ENCODE results near the gene ALAS1. TPM values are rescaled to one million over a fixed set of nuclear protein-coding genes. Genes with fewer than 3 reads are reported as not detected.
A peak's percentile ranks its signal among the peaks of the same experiment; 100 is the strongest.
"Not testable (repeated sequence)": the region's sequence is repeated elsewhere in the genome, so short reads cannot be mapped to it uniquely, and the experiment has no call there.

Gene ALAS1
- polyA plus RNA-seq (2014; cell fraction: cytosol; rRNA removed) = 34.0 and 38.5 TPM in 2 replicates
- polyA plus RNA-seq (2014; cell fraction: nucleus; rRNA removed) = 22.1 and 24.5 TPM in 2 replicates

DNA sequence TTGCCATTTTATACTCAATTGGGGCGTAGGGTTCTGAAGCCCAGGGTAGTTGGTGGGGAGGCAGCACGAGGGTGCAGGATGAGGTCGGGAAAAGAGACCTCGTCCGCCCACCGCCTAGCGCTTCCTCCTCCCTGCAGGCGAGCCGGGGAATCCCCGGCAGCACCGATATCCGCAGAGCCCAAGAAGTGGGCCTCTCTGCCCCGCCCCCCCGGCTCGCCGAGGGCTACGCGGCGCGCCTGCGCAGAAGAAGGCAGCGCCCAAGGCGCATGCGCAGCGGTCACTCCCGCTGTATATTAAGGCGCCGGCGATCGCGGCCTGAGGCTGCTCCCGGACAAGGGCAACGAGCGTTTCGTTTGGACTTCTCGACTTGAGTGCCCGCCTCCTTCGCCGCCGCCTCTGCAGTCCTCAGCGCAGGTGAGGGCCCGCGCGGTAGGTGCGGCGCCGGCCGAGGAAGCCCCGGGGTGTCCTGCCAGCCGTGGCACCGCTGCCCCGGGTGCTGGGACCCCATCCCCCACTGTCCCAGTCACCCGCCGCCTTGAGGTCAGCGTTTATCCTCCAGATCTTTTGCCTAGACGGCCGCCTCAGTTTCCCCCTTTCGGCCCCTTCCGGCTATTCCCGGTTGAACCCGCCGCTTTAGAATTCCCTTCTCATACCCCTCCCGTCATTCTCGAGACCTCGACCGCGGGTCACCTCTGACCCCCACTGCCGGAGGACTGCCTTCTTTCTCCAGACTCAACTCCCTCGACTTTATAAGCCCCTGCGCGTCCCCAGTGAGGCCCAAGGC lies at the start of gene ALAS1:
Gene ALAS1 (plus strand): TSS at position 319 of the 784 bp plus-strand sequence. CDS start 1,082 bp downstream, outside the sequence.
- peak; percentile 88 for DNase-seq (ENCODE audit: low spot score)

DNA sequence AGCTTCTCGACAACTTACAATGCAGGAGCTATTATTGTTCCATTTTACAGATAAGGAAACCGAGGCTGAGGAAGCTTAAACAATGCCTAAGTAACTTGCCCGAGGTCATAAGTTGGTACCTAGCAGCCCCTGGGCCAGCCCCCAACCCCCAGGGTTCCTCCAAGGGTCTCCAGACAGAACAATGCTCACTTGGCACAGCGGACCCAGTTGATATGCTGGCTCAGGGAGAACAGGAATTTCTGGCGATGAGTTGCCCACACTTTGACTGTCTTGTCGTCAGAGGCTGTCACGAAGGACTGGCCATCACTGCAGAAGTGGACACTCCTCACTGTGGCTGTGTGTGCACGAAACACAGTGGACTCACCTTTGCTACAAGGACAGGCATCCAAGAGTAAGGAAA lies 48.9 kb upstream of the ALAS1 start:
- DNase-seq (ENCODE audit: low spot score) = no peak

DNA sequence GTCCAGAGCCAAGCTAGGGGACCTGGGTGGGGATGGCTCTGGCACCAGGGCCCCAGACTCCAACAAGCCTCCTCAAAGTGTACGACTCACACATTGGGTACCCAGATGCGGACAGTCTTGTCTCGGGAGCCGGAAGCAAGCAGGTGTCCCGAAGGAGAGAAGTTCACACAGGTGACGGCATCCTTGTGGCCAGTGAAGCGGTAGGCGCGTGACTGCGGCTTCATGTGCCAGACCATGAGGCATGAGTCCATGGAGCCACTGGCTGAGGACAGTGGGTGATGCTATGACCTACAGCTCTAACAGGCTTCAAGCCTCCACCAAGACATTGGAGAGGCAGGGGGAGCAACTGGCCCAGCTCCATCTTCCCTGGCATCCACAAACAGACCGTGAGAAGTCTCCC lies 48.2 kb upstream of the ALAS1 start:
- DNase-seq (ENCODE audit: low spot score) = no peak

DNA sequence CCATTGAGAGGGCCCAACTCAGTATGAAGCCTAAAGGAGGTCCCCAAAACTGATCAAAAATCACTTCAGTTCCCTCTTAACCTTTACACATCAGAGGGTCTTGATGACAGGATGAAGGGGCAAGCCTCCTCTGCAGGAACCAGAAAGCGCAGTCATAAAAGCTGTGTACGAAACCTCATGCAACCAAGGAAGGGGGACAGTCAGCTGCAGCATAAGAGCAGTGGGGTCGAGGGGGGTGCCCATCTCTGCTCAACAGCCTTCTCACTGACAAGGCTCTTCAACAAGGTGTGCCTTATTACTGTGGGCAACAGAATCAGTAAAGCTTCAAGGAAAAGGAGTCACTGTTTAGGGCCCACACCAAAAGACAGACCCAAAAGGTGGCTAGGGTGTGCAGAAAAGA lies 47.6 kb upstream of the ALAS1 start:
- no peak for DNase-seq (ENCODE audit: low spot score)

DNA sequence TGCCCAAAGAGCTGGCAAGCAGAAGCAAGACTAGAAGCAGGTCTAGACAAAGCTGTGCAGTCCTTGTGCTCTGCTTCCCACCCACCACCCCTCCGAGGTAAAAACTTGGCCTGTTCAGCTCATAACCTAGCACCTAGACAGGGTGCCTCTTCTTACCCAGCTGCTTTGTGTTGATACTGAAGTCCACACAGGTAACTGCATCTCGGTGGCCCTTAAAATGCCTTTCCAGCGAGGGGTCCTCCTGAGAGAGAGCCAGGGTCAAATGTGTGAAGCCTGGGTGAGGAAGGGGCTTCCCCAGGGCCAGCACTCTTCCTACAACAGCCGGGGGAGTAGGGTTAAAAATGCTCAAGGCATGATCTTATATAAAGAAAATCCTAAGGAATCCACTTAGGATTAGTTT lies 47.1 kb upstream of the ALAS1 start:
- DNase-seq (ENCODE audit: low spot score) = no peak

DNA sequence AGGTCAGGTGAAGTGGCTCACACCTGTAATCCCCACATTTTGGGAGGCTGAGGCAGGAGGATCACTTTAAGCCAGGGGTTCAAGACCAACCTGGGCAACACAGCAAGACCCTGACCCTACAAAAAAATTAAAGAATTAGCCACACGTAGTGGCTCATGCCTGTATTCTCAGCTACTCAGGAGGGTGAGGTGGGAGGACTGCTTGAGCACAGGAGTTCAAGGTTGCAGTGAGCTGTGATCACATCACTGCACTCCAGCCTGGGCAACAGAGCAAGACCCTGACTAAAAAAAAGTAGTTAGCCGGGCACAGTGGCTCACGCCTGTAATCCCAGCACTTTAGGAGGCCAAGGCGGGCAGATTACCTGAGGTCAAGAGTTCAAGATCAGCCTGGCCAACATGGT lies 46.0 kb upstream of the ALAS1 start:
- not testable (repeated sequence) for DNase-seq (ENCODE audit: low spot score)

DNA sequence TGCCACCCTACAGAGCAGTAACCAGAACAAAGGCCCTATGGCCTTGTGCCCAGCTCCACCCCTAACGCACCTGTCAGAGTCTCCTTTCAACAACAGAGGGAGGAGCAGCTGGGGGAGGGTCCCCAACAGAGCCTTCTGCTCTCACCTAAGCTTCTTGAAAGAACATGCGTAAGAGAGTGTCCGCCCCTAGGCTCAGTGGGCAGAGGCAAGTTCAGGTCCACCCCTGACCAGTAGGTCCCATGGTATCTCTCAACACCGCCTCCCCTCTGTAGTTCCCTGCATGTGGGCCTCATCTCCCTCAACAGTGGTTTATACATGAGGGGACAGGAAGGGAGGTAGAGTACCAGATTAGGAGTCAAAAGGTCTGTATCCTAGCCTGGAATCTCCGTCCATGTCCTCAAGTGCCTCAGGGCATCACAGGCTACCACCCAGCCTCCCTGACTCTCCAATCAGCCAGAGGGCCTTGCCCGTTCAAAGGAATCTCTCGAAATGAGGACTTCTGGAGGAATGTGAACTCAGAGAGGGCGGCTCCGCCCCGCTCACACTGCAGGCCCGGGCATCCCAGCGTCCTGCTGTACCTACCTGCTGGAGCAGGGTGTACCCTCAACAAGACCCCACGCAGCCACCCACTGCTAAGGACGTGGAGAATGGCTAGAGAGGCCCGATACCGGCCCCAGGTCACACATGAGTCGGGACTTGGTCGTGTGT lies 44.4 kb upstream of the ALAS1 start:
- DNase-seq (ENCODE audit: low spot score) = peak; percentile 26

DNA sequence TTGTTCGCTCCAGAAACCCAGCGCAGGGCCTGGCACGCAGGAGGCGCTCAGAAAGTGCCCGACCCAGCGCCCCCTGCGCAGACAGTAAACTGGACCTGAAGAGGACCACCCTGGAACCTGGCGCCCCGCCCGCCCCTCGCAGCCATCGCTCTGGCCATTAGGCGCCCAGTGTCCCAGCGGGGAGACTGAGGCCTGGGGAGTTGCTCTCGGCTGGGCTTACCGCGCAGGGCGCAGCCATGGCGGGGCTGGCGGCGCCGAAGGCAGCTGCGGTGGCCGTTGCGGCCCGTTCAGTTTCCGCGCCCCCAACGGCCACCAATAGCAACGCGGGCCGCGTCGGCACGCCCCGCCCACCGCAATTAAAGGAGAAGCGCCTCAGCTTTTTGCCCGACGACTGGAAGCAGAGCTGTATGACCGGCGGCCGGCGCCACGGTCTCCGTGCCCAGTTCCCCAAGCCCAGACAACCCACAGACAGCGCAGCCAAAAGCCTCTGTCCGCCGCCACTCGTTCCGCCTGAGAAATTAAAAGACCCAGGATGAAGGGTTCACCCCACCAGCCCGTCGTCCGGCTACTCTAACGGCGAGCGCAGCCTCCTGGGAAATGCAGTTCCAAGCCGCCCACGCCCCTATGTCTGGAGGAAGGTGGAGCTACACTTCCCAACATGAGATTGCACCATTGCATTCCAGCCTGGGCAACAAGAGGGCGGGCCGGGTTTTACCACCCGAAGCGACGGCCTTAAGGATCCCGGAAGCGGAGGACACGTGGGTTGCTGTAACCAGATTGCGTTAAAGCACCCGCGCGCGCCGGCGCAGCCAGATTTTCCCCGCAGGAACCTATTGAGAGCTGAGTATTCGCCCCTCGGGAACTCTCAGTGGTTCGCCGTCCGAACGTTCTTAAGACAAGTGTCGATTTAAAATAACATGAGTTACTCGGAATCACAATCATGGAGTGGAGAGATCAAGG lies 43.5 kb upstream of the ALAS1 start, which contains the start of gene POC1A:
Gene POC1A (minus strand): TSS at position 289 of the 960 bp plus-strand sequence. CDS start 51 bp downstream, at position 238.
- peak; percentile 97 for DNase-seq (ENCODE audit: low spot score)

DNA sequence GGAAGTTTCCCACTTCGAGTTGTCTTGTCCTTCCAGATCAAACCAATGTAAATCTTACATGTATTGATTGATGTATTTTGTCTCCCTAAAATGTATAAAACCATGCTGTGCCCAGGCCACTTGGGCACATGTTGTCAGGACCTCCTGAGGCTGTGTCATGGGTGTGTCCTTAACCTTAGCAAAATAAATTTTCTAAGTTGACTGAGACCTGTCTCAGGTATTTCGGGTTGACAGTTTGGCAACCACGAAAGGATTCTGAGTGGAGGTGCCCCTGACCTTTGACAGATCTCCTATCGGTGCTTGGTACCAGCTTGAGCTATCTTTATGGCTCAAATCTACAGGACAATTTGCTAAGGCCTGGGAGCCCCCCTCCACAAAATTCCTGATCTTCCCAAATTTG lies 42.0 kb upstream of the ALAS1 start:
- no peak for DNase-seq (ENCODE audit: low spot score)

DNA sequence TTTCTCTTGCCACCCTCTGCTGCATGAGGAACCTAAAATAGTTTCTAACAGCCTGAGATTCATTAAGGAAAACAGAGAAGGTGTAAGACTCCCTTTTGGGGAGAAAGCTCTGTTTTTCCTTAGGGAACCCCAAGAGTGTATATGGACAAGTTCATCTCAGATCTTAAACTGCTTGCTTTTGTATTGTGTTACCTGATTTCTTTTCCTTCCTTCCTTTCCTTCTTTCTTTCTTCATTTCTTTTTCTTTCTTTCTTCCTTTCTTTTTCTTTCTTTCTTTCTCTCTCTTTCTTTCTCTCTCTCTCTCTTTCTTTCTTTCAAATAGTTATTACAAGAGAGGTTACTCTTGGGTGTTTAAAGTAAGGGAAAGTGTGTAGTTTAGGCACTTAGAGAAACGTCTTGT lies 38.5 kb upstream of the ALAS1 start:
- DNase-seq (ENCODE audit: low spot score) = no peak

DNA sequence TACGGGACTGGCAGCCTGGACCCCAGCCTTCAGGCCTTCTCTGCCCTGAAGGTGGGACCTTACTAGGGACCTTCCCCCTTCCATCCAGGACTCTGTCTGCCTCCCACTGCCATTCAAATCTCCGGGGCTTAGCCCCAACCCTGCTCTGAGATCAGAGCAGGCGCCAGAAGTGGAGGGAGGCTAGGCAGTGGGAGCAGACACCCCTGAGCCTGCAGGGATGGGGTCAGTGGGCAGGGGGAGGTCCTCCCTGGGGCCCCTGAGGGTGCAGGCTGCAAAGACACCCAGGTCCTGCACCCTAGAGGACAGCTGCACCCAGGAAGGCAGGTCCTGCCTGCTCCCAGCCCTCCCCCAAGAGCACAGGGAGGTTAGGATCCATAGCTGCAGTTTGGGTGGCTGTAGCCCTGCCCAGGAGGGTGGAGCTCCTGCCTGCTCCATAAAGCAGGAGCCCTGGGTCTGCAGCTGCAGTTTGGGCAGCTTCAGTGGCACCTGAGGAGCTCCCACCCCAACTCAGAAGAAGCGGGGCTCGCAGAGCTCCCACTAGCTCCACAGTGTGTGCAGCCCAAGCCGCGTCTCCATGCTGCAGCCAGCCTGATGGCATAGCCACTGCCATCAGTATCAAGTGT lies 35.6 kb upstream of the ALAS1 start:
- DNase-seq (ENCODE audit: low spot score) = no peak

DNA sequence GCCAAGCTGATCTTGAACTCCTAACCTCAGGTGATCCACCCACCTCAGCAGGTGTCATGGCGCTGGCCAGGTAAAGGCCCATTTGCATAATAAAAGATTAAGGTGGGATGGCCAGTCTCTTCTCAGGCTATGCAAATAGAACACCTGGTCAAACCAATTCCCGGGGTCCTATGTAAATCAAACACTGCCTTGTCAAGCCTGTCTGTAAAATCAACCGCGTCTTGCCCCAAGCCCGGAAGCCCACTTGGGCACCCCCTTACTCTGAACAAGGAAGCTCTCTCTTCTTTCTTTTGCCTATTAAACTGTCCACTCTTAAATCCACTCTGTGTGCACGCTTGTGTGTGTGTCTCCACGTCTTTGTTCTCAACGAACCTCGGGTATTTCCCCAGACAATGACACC lies 30.7 kb upstream of the ALAS1 start:
- no peak for DNase-seq (ENCODE audit: low spot score)

DNA sequence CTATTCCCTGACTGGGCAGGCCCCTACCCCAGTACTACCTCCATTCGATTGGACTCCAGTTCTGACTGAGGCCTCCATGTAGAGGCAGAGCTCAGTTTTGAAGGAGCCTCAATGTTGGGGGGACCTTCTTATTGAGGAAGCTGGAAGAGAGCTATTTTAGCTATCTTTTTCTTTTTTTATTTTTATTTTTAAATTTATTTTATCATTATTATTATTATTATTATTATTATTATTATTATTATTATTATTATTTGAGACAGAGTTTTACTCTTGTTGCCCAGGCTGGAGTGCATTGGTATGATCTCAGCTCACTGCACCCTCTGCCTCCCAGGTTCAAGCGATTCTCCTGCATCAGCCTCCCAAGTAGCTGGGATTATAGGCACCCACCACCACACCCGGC lies 27.7 kb upstream of the ALAS1 start:
- DNase-seq (ENCODE audit: low spot score) = not testable (repeated sequence)

DNA sequence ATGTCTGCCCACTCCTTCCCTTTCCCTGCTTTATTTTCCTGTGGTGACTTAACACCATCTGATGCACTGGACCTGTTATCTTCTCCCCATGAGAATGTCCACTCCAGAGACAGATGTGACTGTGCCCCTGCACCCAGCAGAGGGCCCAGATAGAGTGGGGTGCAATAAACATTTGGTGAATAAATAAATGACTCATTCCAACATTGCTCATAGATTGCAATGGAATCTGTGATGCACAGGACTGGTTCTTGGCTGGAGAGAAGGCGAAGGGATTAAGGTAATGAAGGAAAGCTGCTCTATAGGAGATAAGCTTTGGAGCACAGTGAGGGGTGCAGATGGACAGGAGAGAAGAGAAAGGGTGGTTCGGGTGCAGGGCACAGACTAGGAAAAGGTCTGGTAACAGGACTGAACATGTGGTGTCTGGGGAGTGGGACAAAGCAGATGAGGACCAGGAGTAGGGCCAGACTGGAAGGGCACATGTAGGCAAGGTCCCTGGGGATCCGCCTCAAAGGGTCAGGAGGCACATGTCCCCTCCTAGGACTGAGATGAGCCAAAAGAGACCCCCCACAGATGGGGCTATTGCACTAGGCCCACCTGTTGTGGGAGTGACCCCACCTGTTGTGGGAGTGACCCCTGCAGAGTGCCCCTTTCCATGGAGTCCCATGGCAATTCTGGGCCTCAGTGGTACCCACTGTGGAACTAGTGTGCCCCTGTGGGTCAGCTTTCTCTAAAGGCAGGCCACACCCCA lies 26.3 kb upstream of the ALAS1 start:
- DNase-seq (ENCODE audit: low spot score) = no peak

DNA sequence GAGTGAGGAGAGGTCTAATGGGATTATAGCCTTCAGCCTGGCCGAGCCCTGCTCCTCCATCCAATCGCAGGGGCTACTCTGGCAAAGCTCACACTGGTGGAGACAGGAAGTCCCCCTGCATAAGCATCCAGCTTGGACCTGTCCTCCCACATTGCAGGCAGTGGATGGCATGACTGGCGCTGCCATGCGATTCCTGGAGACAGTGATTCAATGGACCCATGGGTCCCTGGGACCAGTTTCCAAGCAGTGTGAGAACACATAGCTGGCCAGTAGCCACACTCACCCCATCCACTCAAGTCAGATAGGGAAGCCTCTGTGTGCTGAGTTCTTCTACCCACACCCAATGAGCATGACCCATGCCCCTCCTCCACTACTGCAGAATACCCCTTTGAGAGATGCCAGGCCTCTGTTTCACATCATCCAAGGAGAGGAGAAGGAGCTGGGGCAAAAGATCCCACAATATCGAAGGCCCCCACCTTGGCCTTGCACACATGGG lies 25.6 kb upstream of the ALAS1 start:
- DNase-seq (ENCODE audit: low spot score) = no peak

DNA sequence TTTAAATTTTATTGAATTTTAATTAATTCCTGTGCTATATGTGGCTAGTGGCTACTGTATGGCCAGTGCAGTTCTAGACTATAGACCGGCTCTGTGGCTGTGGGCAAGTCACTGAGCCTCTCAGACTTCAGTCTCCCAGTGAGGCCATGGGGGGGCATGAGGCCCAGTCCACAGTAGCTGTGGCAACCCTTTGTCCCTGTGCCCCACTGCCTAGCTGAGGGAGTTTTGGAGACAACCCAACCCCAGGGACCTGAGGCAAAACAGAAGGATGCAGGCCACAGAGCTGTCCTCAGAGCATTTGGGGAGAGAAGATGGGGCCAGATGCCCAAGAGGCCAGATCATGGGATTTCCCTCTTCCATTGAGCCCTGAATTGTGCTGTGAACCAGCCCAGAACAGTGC lies 24.9 kb upstream of the ALAS1 start:
- DNase-seq (ENCODE audit: low spot score) = no peak

DNA sequence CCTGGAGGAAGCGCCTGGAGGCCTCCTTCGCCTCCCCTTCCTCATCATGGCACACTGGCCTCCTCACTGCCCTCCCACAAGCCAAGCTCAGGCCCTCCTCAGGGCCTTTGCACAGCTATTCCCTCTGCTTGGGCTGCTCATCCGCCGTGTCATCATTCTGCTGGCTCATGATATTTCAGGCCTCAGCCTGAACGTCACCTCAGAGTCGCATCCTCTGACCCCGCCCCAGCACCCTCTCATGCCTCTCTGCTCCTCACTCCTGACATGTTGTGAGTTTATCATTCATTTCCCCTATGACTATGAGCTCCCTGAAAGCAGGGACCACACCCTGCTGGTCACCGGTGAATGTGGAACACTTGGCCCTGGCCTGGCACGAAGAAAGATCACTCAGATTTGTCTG lies 23.1 kb upstream of the ALAS1 start:
- no peak for DNase-seq (ENCODE audit: low spot score)

DNA sequence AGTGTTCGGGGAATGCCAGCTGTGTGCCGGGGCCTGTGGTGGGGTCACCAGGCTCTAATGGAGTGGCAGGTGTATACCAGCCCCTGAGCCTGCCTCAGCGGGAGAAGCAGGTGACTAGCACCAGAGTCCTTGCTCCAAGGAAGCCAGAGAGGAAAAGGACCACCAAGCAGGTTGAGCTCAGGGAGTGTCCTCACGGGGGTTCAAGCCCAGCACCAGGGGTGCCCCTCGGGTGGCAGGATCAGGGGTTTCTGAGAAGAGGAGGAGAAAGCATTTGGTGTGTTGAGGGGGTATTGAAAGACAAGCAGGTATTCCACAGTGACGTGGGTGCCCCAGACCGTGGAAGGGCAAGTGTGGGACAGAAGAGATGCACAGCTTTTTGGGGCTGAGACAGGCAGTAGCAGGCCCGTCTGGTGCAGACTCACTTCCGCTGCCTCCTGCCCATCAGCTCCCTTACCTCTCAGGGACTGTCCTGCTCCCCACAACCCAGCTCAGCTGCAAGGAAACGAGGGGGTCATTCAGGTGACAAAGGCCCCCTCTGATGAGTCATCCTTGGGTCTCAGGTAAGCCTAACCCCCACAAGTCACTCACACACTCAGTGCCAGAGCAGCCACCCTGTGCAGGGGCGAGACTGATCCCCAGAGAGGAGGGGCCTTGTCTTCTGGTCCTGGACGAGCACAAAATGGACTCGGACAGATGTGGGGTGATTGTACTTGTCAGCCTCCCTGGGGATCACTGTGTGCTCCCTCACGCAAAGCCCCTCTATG lies 22.4 kb upstream of the ALAS1 start:
- no peak for DNase-seq (ENCODE audit: low spot score)

DNA sequence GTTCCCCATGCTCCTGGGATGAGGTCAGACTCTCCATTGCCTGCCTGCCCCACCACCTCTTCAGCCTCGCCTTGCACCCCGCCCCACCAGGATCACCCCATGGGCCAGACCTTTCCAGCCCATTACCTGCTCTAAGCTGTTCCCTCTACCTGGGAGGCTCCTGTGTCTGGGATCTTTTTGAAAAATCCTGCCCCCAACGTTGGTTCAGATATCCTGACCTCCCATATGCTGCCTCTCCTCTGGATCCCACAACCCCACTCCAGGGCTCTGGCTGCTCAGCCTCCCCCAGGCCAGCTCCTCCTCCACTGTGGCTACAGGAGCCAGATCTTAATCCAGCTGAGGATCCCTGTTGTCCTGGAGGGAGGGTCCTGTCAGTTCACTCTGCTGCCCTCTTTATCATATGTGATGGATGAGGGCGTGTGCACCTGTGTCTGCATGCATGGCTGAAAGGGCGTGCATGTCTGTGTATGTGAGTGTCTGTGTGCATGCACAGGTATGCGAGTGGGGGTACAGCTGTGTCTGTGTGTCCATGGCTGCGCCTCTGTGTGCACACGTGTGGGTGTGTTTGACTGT lies 21.7 kb upstream of the ALAS1 start:
- DNase-seq (ENCODE audit: low spot score) = no peak

Data from SK-N-DZ (cell line).